ENCODE measurements around the gene FAM200C.

The FAM200C gene

DNA sequence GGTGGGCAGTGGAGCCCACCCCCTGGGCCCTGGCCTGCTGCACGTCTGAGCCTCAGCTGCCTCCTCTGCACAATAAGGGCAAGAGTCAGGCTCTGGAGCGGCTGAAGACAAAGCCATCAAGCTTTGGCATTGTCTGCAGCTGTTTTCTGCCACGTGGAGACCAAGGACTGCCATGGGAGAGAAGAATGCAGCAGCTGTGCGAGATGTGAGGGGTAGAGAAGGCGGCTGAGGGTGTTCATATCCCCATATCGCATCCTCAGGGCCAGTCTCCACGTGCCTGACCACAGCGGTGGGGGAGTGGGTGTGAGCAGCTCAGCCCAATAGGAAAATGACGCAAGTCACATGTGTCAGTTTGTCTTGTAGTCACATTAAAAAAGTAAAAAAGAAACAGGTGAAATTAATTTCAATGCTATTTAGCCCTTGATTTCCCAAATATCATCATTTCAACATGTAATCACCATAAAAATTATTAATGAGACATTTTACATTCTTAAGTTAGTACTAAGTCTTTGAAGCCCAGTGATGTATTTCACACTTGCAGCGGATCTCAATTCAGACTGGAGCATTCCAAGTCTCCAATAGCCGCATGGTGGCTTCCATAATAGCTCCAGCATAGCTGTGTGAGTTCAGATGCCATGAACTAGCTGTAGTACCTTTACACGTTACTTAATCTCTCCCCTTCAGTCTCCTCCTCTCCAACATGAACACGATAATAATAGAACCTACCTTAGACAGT lies 36.0 kb downstream of the FAM200C start:
- DNase-seq = no peak

DNA sequence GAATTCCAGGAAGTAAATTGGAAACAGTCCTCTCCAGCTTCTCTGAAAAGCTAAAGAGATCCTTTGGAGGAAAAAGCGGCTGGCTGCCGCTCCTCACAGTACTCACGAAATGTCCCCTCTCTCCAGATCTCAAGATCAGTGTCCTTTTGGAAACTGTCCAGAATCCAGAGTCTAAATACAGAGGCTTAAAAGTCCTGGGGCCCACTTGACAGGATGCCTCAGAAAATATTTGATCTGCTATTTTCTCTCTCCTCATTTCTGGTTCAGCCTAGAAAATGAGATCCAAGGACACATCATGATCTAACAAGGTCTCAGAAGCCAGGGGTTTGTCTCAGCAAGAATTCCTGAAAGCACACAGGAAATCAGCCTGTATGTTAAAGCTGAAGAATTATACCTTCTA lies 36.6 kb downstream of the FAM200C start:
- DNase-seq = no peak

DNA sequence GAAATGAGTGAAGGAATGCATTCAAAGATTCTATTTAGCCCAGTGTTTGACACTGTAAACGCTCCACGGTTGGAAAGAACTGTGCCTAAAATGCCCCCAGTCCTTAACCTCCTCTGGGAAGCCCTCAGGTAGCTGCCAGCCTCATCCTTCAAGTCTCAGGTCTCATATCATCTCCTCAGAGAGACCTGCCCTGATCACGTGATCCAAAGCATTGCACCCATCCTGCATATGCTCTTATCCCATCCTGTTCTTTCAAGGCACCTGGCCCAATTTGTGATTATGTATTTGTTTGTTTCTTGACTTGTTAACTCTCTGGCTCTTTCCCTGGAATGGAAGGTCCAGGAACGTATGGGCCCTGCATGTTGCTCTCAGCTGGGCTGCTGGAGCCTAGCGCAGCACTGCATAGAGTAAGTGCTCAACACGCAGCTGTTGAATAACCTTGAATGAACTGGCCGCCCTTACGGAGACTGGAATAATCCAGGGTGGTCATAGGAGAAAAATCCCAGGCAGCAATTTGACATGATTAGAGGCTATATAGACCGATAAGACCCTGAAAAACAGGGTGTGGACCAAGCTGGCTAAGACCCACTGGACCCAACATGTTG lies 38.1 kb downstream of the FAM200C start:
- DNase-seq = no peak

DNA sequence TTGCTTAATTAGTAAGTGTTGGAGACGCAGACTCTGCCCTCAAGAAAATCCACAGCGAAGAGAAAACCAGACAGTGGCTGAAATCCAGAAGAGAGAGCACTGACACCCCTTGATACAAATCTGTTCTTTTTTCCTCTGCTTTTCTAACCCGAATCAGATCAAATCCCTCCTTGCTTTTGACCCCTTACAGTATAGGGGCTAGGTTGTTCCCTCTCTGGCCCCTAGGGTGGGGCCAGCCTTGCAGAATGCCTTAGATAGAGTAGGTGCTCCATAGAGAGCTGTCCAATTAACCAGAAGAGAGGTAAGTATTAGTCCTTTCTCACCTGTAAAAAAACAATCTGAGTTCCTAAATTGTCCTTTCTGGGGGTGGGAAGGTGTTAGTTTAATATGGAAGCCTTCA lies 39.5 kb downstream of the FAM200C start:
- DNase-seq = no peak

DNA sequence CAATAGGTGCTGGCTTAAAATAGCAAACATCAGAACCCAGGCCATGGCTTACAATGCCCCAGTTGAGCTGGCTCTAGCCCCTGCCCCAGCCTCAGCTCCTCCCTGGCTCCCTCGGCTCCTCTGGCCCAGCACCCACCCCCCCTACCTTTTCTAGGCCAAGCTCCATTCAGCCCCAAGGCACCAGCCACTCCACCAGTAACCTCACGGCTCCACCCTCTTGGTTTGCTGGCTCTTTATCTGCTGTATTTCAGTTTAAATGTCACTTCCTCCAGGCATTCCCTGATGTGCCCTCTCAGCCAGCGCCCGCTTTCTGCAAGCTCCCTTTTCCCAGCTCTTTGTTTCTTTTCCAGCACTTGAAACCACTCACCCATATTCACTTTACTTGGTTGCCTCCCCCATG lies 40.0 kb downstream of the FAM200C start:
- DNase-seq = no peak

DNA sequence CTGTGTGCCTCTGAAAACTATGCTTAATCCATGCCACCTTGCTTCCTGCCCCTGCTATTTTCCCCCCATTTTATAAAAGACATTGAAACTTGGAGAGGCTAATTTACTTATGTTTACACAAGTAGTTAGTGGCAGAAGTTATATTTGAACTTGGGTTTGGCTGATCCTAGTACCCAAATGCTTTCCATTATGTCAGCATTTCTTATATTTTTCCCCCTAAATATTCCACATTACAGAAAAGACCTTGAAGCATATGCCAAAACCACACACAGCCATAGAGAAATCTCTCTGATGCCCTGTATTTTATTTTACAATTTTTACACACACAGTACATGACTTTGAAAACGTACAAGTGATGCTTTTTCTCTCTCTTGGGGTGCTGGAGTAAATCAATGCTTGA lies 40.6 kb downstream of the FAM200C start:
- no peak for DNase-seq

DNA sequence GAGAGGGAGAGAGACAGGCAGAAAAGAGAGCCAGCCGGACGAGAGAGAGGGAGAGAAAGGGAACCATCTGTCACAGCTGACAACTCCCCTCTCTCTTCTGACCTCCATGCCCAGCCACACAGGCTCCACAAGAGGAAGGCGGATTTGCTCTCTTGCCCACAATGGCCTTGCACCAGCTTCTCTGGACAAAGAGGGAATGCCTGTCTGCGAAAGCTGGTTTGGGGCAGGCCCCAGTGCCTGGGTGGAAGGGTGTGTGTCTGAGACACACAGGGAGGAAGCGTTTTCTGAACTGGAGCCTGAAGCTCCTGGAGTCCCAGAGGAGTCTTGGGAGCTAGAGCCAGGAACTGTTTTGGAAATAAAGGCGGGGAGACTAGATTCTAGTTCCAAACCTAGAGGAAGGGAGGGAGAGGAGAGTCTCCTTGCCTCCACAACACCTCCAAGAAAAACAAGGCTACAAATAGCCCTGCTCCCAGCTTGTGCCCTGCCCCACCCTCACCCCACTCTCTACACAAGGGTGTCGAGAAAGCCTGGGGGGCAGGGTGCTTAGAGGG lies 41.9 kb downstream of the FAM200C start:
- DNase-seq = no peak

DNA sequence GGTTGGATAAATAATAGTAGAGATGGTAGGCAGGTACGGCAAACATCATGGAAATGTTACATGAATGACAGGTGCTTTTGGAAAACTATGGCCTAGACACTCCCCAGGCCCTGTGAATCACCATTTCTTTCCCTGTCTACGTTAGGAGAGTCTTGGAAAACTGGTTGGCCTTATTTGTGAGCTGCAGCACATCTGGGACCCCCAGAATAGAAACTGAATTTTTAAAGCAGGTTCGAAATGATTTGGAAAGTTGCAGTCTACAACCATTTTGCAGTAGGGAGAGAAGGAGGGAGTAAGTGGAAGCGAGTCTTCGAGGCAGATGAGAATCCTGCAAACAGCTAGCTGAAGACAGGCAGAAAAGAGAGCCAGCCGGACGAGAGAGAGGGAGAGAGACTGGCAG lies 42.5 kb downstream of the FAM200C start:
- no peak for DNase-seq

DNA sequence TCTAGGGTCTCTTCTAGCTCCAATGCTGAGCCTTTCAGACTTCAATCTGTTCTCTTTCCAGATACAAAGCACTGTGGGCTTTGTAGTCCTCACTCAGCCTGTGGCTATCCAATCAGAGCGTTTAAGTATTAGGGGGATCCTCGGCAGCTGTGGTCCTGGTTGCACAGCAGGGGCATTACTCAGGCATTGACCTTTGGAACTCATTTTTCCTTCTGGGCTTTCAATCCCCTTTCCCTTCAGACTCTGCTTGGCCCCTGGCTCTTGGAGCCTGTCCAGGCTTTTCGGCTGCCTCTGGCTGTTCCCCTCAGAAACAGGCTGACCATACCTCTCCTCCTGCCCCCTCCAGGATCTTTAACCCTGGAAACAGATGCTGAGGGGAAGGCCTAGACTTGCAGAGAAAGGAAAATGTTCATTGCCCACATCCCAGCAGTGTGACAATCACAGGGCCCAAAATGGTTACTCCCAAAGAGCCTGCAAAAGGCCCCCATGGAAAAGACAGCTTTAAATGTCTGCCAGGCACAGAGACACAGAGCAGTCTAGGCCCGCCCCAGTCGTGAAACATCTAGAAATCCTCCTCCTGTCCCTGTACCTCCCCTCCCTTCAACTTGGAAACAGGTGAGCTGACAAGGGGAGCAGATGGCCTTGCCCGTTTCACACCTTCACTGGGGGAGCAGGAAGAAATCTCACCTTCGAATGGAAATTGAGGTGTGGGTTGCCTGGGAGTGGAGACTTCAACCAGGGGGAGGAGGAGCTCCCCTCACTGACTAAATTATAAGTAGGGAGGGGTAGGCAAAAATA lies 43.1 kb downstream of the FAM200C start:
- DNase-seq = no peak

DNA sequence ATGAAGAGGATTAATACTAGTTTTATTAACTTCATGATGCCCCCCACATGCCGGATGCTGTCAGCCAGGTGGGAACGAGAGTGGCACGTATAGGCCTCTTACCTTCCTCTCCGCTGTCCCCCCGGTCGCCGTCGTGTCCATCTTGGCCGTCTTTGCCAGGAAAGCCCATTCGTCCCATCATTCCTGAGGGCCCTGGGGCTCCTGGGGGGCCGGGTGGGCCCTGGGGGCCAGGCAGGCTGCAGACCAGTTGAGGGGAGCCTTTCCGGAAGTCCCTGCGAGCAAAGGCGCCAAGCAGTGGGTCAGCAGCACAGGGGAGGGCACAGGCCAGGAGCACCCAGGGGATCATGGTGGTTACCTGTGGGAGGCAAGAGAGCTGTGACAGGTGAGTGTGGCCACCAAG lies 45.2 kb downstream of the FAM200C start:
- DNase-seq = no peak

DNA sequence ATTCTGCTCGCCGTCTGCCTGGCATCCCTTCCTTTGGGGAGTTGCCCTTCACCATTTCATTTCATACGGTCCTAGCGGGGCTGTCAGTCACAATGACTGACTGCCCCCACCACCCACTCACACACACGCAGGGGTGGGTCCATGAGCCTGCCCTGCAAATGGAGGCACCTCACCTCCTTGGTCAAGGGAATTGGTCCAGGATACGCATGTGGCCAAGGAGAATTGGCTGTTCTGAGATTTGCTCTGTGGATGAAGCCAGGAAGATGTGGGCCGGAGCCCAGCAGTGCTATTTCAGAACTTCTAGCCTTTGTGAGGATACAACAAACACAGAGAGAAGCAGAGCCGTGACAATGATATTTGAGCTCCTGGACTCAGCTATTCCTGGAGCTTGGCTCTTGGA lies 46.5 kb downstream of the FAM200C start:
- no peak for DNase-seq

DNA sequence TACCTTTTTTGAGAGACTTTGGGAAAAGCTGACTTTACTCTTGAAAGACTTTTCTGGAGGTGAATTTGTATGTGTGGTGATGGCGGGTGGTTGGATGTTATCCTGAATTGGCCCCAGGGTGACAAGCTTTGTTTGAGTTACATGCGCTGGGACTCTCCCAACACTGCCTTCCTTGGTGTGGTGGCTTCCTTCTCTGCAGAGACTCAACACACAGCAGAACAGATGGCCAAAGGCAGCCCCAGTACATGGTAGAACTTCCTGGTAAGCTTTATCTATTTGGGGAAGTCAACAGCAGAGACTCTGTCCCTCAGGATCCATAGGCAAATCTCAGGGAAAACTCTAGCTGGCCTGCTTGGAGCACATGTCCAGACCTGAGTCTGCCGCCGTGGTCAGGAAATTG lies 47.5 kb downstream of the FAM200C start:
- DNase-seq = no peak

DNA sequence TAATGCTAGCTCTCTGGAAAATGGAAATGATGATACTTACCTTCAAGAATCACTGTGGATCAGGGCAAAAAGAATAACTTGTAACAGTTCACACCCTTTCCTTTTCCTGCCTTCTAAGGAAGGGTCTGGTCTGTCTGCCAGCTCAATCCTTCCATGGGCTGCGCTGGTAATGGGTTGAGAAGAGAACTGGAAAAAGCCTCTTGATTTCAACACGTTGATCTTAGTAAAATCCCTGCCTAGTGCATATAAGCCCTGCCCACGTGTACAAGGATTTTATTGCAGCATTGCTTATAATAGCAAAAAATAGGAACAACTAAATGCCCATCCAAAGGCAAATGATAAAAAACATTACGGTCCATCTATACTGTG lies 49.9 kb downstream of the FAM200C start:
- DNase-seq = no peak

DNA sequence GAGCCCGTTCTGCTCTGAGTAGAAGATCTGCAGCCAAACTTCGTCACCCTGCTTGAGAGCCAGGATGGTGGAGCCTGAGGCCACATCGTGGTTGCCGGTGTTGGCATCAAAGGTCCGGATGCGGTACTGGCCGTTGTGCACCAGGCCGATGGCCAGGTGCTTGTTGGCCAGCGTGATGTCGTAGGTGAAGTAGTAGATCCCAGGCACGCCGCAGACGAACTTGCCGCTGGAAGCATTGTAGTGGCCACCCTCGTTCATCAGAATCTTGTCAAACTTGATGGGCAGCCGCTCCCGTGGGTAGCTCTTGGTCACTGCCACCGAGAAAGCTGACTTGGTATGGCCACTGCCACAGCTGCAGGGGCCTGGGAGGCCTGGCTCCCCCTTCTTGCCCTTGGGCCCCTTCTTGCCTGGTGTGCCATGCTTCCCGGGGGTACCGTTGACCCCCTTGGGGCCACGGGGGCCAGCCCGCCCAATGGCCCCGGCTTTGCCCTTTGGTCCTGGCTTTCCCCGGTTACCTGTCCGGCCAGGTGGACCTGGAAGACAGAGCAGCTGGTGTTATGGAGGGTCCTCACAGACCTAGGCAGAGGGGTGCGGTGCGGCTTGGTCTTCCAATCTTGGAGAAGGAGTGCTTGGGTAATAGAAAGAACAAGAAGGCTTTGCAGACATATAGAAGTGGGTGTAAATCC lies 50.5 kb downstream of the FAM200C start:
- DNase-seq = no peak

DNA sequence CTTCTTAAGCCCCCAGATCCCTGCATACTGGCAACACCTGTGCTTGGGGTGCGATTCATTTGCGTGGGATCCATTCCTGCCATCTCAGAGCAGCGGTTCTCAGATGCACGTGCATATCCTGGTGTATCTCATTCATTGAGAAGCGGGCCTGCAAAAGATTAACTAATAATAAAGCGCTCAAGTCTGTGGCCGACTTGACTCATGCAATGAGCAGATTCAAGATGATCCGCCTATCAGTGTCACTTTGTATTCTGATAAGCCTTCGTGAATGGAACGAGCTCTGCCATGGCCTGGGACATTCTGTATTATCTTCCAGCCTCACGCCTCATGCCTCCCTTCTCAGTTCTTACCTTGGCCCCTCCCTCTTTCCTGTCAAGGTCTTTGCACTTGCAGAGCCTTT lies 51.8 kb downstream of the FAM200C start:
- DNase-seq = no peak

DNA sequence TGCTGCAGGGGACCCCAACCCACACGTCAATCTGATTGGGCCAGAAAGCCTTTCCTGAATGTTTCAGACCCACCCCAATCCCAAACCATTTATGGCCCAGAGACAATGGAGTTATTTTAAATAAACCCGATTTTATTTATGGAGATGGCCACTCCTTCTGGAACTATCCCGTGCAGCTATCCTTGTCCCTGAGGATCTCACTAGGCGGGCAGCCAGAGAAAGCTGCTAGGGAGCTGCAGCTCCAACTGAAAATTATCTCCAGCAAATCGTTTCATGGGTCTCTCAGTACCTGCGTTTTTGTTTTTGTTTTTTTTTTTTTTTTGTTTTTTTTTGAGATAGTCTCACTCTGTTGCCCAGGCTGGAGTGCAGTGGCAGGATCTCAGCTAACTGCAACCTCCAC lies 52.4 kb downstream of the FAM200C start:
- no peak for DNase-seq
